ENCODE measurements around the gene STRBP. TPM values are rescaled to one million over a fixed set of nuclear protein-coding genes. Genes with fewer than 3 reads are reported as not detected.

Gene STRBP
- total RNA-seq, 1 experiment from 2014 or later = 74.0 TPM

DNA sequence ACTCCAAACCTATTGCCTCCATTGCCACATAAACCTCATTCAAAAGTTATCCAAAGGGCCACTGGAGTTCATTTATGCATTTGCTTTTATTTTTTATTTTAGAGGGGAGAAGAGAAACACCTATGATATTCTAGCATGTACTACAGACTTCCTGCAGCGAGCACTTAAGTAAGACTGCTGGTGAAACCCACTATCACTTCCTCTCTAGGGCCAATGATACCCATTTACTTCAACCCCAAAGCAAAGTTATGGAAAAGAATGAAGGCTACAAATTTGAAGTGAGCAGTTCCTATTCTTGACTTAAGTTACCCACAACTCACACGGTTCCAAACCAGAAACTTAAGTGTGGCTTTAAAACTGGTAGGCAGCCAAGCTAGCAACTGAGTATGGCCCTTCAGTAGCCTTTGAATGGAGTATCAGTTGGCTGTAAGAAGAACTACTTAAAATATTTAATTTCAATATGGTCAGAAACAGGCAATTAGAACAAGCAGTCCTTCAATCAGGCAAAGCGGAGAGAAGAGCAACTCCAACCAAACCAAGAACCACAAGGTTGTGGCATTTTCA lies 140.8 kb downstream of the STRBP start:
- H3K4me3 Mint-ChIP-seq = no peak overlapping the region
- Histone ChIP-seq H3K79me2 (ENCODE audit: insufficient read depth, low read length) (no peaks in the 10 kb centered on the region), H3K23ac (ENCODE audit: insufficient read length, low read depth, low read length) (no peak overlapping the region), H4K5ac (ENCODE audit: insufficient read length, low read depth, low read length) (no peak overlapping the region), H3K56ac (ENCODE audit: insufficient read length, low read depth, low read length) (no peak overlapping the region), H3K9me3 (ENCODE audit: control insufficient read depth, low read depth, low read length) (no peaks in the 10 kb centered on the region), H2AK5ac (ENCODE audit: insufficient read length, low read length) (no peak overlapping the region), H2BK5ac (ENCODE audit: insufficient read length, low read length) (no peak overlapping the region), H3K9ac (ENCODE audit: extremely low read depth, insufficient read length, low read length) (no peak overlapping the region), H4K8ac (replicated peaks; ENCODE audit: insufficient read length, low read depth, low read length) (no peak overlapping the region), H3K4me2 (ENCODE audit: insufficient read depth, insufficient read length, low read length) (no peak overlapping the region), H2BK12ac (ENCODE audit: insufficient read length, low read depth, low read length) (no peak overlapping the region), H3K4me1 (ENCODE audit: insufficient read depth, low read length) (no peaks in the 10 kb centered on the region), H2AFZ (ENCODE audit: low read length) (no peak overlapping the region), H3K18ac (ENCODE audit: insufficient read length, low read depth, low read length) (no peak overlapping the region), H2BK20ac (ENCODE audit: low read depth, low read length, poor library complexity, severe bottlenecking) (no peak overlapping the region), H3K79me1 (ENCODE audit: insufficient read depth, low read depth, low read length, poor library complexity, severe bottlenecking) (no peaks in the 10 kb centered on the region), H3K27me3 (ENCODE audit: insufficient read depth, low read length) (no peaks in the 10 kb centered on the region), H4K91ac (ENCODE audit: insufficient read length, low read depth, low read length) (no peak overlapping the region), H3K23me2 (ENCODE audit: insufficient read length, low read depth, low read length, poor library complexity, severe bottlenecking) (no peaks in the 10 kb centered on the region), H3K14ac (ENCODE audit: insufficient read depth, low read length) (no peak overlapping the region), H2BK120ac (ENCODE audit: low read depth, low read length, poor library complexity, severe bottlenecking) (no peak overlapping the region), H3K27ac (ENCODE audit: insufficient read length, low read depth, low read length) (no peak overlapping the region), H2BK15ac (ENCODE audit: low read depth, low read length) (no peak overlapping the region), H4K20me1 (ENCODE audit: control insufficient read depth, insufficient read depth, insufficient read length) (no peaks in the 10 kb centered on the region), H3T11ph (ENCODE audit: low read length) (no peak overlapping the region), H3K4ac (ENCODE audit: low read depth, low read length) (no peak overlapping the region)
- no peak for DNase-seq
- H3K9me3 Mint-ChIP-seq = no peaks in the 10 kb centered on the region
- no peak overlapping the region for H3K27ac Mint-ChIP-seq
- TF ChIP-seq CTCF (conservative IDR thresholded peaks at IDR 0.05) = no peak
- peaks cover 15 to 33% of the 10 kb centered on the region in 2 experiments for H3K4me1 Mint-ChIP-seq
- no CpG with 5 or more reads among the region's 3 CpGs for WGBS (ENCODE audit: extremely low coverage, insufficient read length, low lambda C conversion rate)
- peaks cover 7 to 17% (median 12%) of the 10 kb centered on the region in 3 experiments; a peak in 6 of 7 replicates for H3K36me3 Mint-ChIP-seq (ENCODE audit: insufficient read depth in 1 of 3, low read depth in 3 of 3)
- no peaks in the 10 kb centered on the region for H3K27me3 Mint-ChIP-seq (ENCODE audit: low read depth)
